ENCODE measurements around the gene PYGB. TPM values are rescaled to one million over a fixed set of nuclear protein-coding genes. Genes with fewer than 3 reads are reported as not detected.

PYGB gene
- 100 TPM for total RNA-seq

DNA sequence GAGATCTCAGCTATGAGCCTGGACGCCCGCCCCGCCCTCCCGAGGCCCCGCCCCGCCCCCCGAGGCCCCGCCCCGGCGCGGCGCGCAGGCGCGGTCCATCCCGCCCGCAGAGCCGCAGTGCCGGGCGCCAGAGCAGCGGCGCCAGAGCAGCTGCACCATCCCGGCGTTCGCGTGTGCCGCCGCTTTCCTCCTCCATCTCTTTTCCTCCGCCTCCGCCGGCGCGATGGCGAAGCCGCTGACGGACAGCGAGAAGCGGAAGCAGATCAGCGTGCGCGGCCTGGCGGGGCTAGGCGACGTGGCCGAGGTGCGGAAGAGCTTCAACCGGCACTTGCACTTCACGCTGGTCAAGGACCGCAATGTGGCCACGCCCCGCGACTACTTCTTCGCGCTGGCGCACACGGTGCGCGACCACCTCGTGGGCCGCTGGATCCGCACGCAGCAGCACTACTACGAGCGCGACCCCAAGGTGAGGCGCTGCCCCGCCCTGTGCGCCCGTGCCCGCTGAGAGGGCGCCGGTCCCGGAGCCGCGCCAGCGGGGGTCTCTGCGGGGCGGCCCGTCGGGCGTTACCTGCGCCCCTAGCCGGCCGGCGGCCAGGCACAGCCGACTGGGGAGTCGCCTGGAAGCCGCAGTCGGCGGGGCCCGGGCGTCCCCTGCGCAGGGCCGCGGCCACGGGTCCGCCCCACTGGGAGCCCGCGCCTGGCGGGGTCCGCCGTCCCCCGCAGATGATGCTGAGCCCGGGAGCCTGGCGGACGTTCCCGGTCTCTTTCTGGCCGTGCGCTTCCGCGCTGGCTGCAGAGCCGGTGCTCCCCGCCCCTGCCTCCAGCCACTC is at the start of gene PYGB:
TSS of gene PYGB (plus strand) at position 130 of the 830 bp plus-strand sequence. CDS start at position 224, 94 bp downstream.

Small RNA genes lying within 50 kb of the gene (small RNA-seq; reads per million reads assigned to genes)
- not detected for gene AL035252.4
- not detected for gene AL121772.2
- not detected for gene RF00019

Other genes with a start within 250 kb of the PYGB start
- 9.9 TPM for gene ACSS1, start 189.9 kb upstream of the PYGB start, total RNA-seq
- gene VSX1, start 165.9 kb upstream of the PYGB start, total RNA-seq, result 0.46 TPM
- gene ENTPD6, start 52.4 kb upstream of the PYGB start, total RNA-seq, result 64.1 TPM
- gene ABHD12, start 142.8 kb downstream of the PYGB start, total RNA-seq, result 69.2 TPM
- gene GINS1, start 159.6 kb downstream of the PYGB start, total RNA-seq, result 14.1 TPM